ENCODE measurements around the gene SALL4. TPM values are rescaled to one million over a fixed set of nuclear protein-coding genes. Genes with fewer than 3 reads are reported as not detected.
"Not testable (repeated sequence)": the region's sequence is repeated elsewhere in the genome, so short reads cannot be mapped to it uniquely, and the experiment has no call there.

Gene SALL4
- total and polyA plus RNA-seq, 8 donors: under 0.01 to 2.8 (median 0.69) TPM; not detected in 4

DNA sequence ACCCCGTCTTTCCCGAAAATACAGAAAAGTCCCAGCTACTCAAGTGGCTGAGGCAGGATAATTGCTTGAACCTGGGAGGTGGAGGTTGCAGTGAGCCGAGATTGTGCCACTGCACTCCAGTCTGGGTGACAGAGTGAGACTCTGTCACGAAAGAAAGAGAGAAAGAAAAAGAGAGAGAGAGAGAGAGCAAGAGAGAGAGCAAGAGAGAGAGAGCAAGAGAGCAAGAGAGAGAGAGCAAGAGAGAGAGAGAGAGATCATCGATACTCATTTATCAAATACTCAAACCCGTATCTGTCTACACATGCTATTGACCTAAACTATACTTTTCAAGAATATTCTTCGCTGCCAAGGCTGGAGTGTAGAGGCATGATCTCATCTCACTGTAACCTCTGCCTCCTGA is 28.2 kb upstream of the SALL4 start:
- Histone ChIP-seq H3K27me3 (no peaks in the 10 kb centered on the region), H3K4me3 (no peak overlapping the region), H3K36me3 (no peaks in the 10 kb centered on the region), H3K27ac (no peak overlapping the region), H3K4me1 (no peaks in the 10 kb centered on the region), H3K9me3 (no peaks in the 10 kb centered on the region)
- intact Hi-C loops (cut with DNase I; ENCODE audit: low total_unique reads): no loop called here
- no peak for DNase-seq
- TF ChIP-seq POLR2AphosphoS5 (IDR thresholded peaks at IDR 0.05): no peak
- TF ChIP-seq POLR2A (IDR thresholded peaks at IDR 0.05): no peak
- TF ChIP-seq, protein P1, sequence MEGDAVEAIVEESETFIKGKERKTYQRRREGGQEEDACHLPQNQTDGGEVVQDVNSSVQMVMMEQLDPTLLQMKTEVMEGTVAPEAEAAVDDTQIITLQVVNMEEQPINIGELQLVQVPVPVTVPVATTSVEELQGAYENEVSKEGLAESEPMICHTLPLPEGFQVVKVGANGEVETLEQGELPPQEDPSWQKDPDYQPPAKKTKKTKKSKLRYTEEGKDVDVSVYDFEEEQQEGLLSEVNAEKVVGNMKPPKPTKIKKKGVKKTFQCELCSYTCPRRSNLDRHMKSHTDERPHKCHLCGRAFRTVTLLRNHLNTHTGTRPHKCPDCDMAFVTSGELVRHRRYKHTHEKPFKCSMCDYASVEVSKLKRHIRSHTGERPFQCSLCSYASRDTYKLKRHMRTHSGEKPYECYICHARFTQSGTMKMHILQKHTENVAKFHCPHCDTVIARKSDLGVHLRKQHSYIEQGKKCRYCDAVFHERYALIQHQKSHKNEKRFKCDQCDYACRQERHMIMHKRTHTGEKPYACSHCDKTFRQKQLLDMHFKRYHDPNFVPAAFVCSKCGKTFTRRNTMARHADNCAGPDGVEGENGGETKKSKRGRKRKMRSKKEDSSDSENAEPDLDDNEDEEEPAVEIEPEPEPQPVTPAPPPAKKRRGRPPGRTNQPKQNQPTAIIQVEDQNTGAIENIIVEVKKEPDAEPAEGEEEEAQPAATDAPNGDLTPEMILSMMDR (IDR thresholded peaks at IDR 0.05): no peak
- TF ChIP-seq EP300 (IDR thresholded peaks at IDR 0.05): no peak
- 84 to 90% (median 88%) methylated on average over 7 of the region's 7 CpGs for WGBS, 5 donors

DNA sequence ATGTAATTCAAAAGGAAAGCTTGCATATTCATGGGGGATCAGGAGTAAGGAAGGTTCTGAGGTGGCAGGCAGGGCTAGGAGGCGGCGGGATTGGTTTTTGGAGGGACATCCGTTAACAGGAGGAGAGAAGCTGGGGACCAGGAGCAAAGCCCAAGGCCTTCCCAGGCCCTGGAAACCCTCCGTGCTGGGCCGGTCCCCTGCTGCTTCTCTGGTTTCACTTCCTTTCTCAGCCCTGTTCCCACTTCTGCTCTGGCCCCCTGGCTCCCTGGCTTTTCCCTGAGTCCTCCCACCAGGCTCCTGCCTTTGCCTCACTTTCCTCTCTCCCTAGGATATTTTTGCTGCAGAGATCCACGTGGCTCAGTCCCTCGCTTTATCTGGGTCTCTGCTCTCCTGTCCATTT is 26.4 kb upstream of the SALL4 start:
- Histone ChIP-seq H3K36me3 (no peaks in the 10 kb centered on the region), H3K4me1 (no peaks in the 10 kb centered on the region), H3K27ac (no peak overlapping the region), H3K4me3 (no peak overlapping the region), H3K9me3 (no peaks in the 10 kb centered on the region), H3K27me3 (no peaks in the 10 kb centered on the region)
- peak in 1 of 2 donors; percentile 22 for DNase-seq
- no peak for TF ChIP-seq EP300 (IDR thresholded peaks at IDR 0.05)
- TF ChIP-seq, protein P1 (IDR thresholded peaks at IDR 0.05): no peak
- no peak for TF ChIP-seq POLR2AphosphoS5 (IDR thresholded peaks at IDR 0.05)
- intact Hi-C loops (cut with DNase I; ENCODE audit: low total_unique reads): no loop called here
- WGBS, 5 donors: 71 to 85% (median 77%) methylated on average over 7 of the region's 7 CpGs

DNA sequence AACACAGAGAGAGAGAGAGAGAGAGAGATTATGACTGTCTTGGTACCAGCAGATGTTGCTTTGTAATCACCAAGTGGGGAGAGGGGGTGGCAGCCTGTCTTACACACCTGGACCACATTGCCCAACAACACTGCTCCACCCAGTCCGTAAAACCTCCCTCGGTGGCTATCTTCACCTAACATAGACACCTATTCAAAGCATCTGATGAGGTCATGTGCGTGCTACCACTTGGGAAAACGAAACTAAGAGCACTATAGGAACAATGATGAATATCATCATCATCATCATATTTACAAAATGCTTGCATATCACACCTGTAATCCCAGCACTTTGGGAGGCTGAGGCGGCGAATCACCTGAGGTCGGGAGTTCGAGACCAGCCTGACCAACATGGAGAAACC is 24.1 kb upstream of the SALL4 start:
- H3K4me1 ChIP-seq: no peaks in the 10 kb centered on the region
- H3K27ac ChIP-seq: no peak overlapping the region
- H3K36me3 ChIP-seq: no peaks in the 10 kb centered on the region
- H3K4me3 ChIP-seq: no peak overlapping the region
- 82 to 90% (median 85%) methylated on average over 8 of the region's 8 CpGs for WGBS, 5 donors
- intact Hi-C loops (cut with DNase I; ENCODE audit: low total_unique reads): no loop called here
- no peaks in the 10 kb centered on the region for H3K9me3 ChIP-seq
- no peak for TF ChIP-seq EP300 (IDR thresholded peaks at IDR 0.05)
- no peak for TF ChIP-seq POLR2A (IDR thresholded peaks at IDR 0.05)
- TF ChIP-seq, protein P1 (IDR thresholded peaks at IDR 0.05): no peak
- no peak for TF ChIP-seq POLR2AphosphoS5 (IDR thresholded peaks at IDR 0.05)
- no peak for DNase-seq
- H3K27me3 ChIP-seq: no peaks in the 10 kb centered on the region

DNA sequence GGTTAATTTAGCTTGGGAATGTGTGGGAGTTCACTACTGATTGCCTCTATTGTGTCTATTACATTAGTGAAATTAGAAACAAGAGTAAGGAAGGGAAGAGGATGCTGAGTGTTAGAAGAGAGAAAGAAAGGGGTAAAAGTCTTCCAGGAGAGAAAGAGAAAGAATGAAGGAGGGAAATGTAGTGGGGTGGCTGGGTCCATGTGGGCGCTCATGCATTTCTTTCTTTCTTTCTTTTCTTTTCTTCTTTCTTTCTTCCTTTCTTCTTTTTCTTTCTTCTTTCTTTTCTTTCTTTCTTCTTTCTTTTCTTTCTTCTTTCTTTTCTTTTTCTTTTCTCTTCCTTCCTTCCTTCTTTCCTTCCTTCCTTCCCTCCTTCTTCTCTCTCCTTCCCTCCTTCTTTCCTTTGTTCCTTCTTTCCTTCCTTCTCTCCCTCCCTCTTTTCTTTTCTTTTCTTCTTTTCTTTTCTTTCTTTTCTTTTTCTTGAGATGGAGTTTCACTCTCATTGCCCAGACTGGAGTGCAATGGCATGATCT is 16.2 kb upstream of the SALL4 start:
- no peak for DNase-seq
- intact Hi-C loops (cut with DNase I; ENCODE audit: low total_unique reads): no loop called here
- 39 to 96% (median 57%) methylated on average over 1 of the region's 1 CpG for WGBS, 5 donors
- H3K27me3 ChIP-seq: no peaks in the 10 kb centered on the region
- no peak overlapping the region for H3K27ac ChIP-seq
- H3K4me1 ChIP-seq: no peaks in the 10 kb centered on the region
- no peaks in the 10 kb centered on the region for H3K36me3 ChIP-seq
- H3K4me3 ChIP-seq: no peak overlapping the region
- no peaks in the 10 kb centered on the region for H3K9me3 ChIP-seq
- TF ChIP-seq EP300 (IDR thresholded peaks at IDR 0.05) (no peak), POLR2AphosphoS5 (IDR thresholded peaks at IDR 0.05) (no peak), POLR2A (IDR thresholded peaks at IDR 0.05) (no peak)
- TF ChIP-seq, protein P1 (IDR thresholded peaks at IDR 0.05): no peak

DNA sequence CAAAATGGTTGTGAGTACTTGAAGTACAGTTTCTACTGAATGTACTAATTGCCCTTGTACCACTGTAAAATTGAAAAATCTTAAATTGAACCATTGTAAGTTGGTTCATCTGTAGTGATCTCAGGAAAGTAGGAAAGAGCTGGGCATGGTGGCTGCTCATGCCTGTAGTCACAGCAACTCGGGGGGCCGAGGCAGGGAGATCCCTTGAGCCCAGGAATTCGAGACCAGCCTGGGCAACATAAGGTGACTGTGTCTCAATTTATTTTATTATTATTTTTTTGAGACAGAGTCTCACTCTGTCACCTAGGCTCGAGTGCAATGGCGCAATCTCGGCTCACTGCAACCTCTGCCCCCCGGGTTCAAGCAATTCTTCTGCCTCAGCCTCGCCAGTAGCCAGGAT is 14.5 kb upstream of the SALL4 start:
- H3K27me3 ChIP-seq; H3K4me1 ChIP-seq; H3K4me3 ChIP-seq; intact Hi-C loops (cut with DNase I; ENCODE audit: low total_unique reads); H3K9me3 ChIP-seq; H3K36me3 ChIP-seq; DNase-seq; H3K27ac ChIP-seq: not testable (repeated sequence)
- WGBS, 5 donors: 83 to 91% (median 88%) methylated on average over 8 of the region's 8 CpGs

Data from stomach (tissue), 9 donors.